ENCODE data around the gene NOM1.

Gene NOM1

GRCh38 chr7:156985101-156985992 is 35.8 kb downstream of the NOM1 start:
- DNase-seq, result no peak

DNA sequence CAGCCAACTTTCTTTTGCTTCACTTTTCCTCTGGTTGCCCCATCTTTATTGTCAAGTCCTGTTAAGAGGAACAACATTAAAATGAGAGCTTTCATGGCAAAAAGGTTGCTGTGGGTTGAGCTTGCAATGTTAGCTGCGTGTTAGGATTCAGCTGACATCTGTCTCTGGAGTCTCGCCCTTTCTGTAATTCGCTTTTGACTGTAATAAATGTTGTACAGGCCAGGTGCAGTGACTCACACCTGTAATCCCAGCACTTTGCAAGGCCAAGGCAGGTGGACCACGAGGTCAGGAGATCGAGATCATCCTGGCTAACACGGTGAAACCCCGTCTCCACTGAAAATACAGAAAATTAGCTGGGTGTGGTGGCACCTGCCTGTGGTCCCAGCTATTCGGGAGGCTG is 36.9 kb downstream of the NOM1 start:
- DNase-seq, result no peak

DNA sequence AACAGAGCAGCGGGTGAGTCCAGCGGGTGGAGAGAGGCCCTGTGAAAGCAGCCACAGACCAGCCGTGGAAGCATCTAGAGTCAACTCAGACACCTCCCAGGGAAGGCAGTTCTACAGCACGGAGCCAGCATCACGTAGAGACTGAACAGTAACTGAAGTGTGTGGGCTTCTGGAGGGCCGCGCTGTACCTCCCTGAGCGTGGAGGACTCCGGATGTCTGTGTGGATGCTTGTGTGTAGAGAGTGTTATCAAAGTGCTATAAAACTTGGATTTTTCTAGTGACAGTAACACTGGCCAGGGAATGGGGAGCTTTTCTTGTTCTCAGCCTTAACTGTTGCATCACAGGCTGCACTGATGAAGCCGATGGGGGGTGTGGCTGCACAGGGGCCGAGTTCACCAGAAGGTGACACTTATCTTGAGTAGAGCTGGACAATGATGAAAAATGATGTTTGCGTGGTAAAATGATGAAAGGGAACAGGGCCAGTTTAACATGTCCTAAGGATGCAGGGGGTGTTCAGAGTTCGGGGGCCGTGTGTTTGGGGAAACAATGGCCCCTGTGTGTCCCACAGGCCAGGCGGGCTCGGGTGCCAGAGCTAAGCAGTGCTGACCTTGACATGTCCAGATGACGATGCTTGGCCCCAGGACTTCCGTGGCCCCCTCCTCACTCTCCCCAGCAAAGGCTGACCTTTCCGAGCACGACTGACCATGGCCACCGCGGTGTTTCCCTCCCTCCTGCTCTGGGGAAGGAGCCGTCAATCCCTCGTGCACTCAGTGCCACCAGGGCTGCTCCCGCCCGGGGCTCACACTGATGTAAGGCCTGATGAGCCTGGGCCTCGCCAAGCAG is 39.1 kb downstream of the NOM1 start:
- no peak for DNase-seq

DNA sequence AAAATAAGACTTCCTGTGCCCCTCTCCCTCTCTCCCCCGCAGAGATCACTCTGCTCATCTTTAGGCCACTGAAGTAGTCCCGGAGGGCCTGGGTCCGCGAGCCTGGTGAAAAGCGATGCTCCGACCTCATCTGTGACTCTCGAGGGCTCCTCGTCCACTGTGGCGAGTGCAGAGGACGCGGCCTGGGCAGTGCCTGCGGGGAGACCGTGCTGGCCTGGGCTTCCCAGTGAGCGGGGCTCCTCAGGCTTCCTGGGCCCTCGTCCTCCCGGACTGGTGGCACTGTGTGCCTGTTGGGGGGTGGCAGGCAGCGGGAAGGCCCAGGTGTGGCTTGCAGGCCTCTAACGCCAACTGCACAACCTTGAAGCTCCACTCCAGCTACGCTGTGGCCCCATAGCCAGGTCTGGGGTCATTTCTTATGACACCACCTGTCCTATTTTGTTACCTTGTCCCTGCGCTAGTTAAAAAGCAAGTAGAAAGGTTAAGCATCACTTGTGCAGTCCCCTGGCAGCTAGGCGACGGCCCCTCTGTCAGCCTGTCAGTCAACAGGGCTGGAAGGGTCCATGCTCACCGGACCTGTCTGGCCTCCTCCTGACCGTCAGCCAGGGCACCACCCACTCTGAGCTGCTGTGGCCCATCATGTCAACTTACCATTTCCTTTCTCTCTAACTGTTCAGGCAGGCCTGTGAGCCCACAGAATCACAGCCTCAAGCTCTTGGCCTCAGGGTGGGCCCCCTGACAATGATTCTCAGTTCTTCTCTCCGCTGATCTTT is 40.4 kb downstream of the NOM1 start:
- no peak for DNase-seq

DNA sequence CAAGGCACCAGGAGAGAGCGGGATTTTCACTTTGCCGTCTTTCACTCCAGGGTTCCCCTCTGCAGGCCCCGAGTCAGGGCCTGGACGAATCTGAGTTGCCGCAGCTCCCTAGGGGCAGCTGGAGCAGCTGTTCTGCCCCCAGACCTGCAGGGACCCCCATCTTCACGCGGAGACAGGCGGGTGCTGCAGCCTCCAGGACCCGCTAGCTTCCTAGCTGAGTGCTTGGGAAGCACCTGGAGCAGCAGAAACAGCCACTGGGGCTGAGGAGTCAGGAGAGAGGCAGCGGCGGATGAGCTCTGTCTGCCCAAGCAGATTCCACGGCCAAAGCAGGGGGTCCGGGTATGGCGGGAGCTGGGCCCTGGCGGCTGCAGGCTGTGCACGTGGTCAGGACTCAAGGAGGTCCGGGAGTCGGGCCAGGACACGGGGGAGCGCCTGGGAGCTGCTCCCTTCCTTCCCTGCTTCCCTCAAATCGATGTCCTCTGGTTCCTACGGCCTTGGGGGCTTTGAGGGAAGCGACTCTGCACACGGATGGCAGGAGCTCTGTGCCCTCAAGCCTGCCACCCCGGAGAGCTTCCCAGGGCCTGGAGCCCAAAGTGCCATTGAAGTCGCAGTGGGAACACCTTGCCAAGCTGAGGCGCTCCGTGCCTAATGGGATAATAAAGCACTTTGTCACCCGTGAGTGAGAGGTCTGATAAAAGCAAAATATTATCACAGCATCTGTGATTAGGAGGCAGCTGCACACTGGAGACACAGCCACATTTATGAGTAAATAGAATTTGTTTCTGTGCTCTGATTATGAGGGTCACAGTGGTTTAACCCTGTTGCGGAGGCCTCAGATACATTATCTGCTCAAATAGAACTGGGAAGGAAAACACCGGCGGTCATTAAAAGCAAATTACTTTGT is 43.8 kb downstream of the NOM1 start:
- no peak for DNase-seq

GRCh38 chr7:156993925-156994235 is 44.4 kb downstream of the NOM1 start:
- no peak for DNase-seq

DNA sequence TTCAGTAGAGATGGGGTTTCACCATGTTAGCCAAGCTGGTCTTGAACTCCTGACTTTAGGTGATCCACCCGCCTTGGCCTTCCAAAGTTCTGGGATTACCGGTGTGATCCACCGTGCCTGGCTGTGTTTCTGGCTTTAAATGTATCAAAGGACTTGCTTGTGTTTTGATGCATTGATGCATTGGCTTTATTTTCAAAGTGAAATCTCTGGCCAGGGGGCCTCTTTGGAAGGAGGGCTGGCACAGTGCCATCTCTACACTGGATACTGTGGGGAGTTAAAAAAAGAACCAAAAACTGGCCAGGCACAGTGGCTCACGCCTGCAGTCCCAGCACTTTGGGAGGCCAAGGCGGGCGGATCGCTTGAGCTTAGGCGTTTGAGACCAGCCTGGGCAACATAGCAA is 44.9 kb downstream of the NOM1 start:
- no peak for DNase-seq

GRCh38 chr7:156998988-156999957 is 49.8 kb downstream of the NOM1 start:
- no peak for DNase-seq

DNA sequence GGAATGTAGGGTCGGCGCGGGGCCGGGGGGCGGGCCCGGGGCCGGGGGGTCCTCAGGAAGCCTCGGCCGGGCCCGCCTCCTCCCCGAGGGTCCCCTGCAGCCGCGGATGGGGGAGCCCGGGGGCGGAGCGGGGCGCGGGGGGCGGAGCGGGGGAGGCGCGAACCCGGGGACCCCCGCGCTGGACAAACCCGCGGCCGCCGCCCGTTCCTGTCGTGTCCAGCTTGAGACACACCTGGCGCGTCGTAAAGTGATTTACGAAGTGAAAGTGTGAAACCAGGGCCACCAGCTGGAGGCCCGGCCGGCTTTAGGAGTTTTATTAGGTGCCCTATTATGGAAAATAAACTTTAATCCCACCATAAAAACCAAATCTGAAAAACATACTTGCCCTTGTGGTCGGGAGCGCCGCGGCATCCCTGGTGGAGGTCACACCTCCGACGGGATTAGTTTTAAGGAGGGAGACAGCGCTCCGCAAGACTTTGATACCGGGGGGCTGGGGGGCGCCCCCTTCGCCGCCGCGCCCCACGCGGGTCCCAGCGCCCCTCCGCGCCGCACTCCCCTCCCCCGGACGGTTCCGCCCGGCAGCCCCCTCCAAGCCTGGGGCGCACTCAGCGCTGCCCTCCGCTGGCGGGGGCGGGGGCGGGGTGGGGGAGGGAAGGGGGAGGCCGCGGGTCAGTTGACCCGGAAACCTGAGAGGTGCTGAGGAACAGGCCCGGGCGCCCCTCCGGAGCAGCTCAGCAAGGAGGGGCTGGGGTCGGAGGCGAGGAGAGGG is 50.6 kb downstream of the NOM1 start:
- no peak for DNase-seq

DNA sequence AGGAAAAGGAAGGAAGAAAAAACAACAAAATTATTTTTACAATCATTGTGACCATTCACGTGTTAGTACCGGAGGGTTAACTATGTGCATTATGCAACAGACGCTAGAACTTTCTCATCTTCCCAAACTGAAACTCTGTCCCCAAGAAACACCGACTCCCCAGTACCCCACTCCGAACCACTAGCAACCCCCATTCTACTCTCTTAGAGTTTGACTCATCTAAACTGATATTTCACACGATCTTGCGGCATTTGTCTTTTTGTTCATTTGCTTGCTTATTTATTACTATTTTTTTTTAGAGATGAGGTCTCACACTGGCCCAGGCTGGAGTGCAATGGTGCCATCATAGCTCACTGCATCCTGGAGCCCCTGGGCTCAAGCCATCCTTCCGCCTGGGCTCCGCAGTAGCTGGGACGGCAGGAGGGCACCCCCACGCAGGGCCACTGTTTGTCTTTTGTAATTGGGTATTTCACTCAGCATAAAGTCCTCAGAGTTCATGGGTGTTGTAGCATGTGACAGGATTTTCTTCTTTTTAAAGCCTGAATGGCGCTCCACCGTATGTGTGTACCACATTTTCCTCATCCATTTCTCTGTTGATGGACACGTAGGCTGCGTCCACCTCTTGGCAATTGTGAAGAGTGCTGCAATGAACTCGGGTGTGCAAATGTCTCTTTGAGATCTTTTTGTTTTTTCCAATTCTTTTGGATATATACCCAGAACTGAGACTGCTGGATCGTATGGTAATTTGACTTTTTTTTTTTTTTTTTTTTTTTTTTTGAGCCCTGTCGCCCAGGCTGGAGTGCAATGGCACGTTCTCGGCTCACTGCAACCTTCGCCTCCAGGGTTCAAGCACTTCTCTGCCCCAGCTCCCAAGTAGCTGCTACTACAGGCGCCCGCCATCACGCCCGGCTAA is 51.5 kb downstream of the NOM1 start:
- no peak for DNase-seq

GRCh38 chr7:157001920-157002818 is 52.7 kb downstream of the NOM1 start:
- DNase-seq, result no peak

DNA sequence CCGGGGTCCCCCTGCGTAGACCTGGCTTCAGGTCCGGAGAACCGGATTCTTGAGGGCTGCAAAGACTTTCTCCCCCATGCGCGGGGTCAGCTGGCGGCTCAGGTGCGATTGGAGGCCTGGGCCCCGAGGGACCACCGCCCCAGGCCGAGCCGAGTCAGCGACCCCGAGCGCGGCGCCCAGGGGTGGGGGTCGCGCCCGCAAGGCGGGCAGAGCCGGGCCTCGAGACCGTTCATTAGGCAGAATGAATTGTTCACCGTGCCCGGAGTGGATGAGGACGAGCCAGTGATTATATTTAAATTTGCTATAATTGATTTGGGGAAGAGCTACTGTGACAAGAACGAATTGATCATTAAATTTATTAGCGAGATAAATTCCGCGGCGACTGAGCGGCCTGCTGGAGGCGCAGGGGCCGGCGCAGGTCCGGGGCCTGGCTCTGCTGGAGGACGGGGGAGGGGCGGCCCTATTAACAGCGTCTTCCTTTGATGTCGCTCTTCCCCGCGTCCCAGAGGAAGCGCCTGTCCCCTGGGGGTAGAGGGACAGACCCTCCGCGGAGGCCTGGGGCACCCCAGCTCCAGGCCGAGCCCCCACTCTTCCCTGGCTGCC is 53.4 kb downstream of the NOM1 start:
- no peak for DNase-seq

GRCh38 chr7:157003445-157003755 is 53.9 kb downstream of the NOM1 start:
- DNase-seq, result no peak

GRCh38 chr7:157003756-157004520 is 54.4 kb downstream of the NOM1 start:
- no peak for DNase-seq

DNA sequence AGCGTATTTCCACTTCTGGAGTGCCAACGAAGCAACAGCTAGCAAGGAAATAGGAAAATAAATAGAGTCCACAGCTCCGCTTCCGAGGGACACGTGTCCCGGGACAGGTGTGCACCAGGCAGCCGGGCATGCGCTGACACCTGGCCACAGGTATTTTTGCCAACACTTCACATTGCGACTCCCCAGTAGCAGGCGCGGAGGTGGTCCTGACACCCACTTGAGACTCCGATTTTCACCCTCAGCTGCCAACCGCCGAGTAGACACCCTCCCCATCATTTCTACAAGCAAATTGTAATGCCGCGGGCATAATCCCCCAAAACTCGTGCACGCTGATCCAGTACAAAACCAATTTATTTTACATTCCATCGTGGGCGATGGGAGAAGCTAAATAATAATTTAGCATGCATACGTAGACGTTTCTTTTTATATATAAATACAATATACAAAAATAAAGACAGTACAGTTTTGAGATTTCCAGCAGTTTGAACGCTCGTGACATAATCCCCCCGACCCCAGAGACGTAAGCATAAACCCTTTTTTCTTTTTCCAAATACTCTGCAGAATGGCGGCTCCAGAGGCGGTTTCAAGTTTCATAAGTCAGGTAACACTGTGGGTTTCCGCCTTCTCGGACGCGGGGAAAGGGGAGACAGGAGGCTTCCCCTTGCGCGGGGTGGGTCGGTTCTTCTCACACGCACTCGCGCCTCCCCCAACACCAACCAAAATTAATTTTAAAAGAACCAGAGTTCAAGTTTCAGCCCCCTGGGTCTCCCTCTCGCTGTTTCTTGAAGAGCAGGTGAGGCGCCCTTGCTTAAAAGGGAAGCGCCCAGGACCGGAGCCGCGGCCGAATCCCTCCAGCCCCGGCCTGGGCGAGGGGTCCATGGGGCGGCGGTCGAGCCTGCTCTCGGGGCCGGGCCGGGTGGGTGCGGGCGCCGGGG is 55.3 kb downstream of the NOM1 start:
- DNase-seq, result no peak
